OCI-LY1 (cell line): ENCODE data around the gene GNAT3.

Experiments
- H2AFZ ChIP-seq: fragments of 200-600 bp; sonication (generic), shearing (Covaris generic); 2 replicates; pipeline ENCODE4 v1.6.0; 2014; ENCODE audit warnings: antibody characterized with exemption, mild to moderate bottlenecking, low read length
- H3F3A ChIP-seq: fragments of 200-600 bp; sonication (generic), shearing (Covaris generic); 2 replicates; pipeline ENCODE4 v1.6.0; 2014; ENCODE audit warnings: mild to moderate bottlenecking, antibody characterized with exemption, low read length, moderate library complexity; ENCODE audit not compliant: insufficient read depth
- H3K27ac ChIP-seq: fragments of 200-600 bp; sonication (generic); 2 replicates; pipeline ENCODE4 v1.5.1; 2014; ENCODE audit warnings: low read length, mixed run types, mild to moderate bottlenecking, low read depth; ENCODE audit not compliant: poor library complexity, severe bottlenecking
- H3K27me3 ChIP-seq: fragments of 200-600 bp; sonication (generic); 2 replicates; pipeline ENCODE4 v1.6.0; 2014; ENCODE audit warnings: antibody characterized with exemption, mild to moderate bottlenecking, low read length, moderate library complexity; ENCODE audit not compliant: insufficient read depth
- H3K36me3 ChIP-seq: fragments of 200-600 bp; sonication (generic); 2 replicates; pipeline ENCODE4 v1.6.1; 2014; ENCODE audit warnings: mild to moderate bottlenecking, antibody characterized with exemption, low read length, moderate library complexity, mixed read lengths; ENCODE audit not compliant: insufficient read depth
- H3K4me1 ChIP-seq: fragments of 200-600 bp; sonication (generic); 2 replicates; pipeline ENCODE4 v1.5.1; 2014; ENCODE audit warnings: mild to moderate bottlenecking, low read length, moderate library complexity; ENCODE audit not compliant: insufficient read depth, severe bottlenecking
- H3K4me2 ChIP-seq: fragments of 200-600 bp; sonication (generic), shearing (Covaris generic); 2 replicates; pipeline ENCODE4 v1.6.1; 2014; ENCODE audit warnings: low read length
- H3K4me3 ChIP-seq: fragments of 200-600 bp; sonication (generic); 2 replicates; pipeline ENCODE4 v1.5.1; 2014; ENCODE audit warnings: low read length, low read depth, mild to moderate bottlenecking, mixed read lengths; ENCODE audit not compliant: poor library complexity, severe bottlenecking
- H3K79me2 ChIP-seq: fragments of 200-600 bp; shearing (Covaris generic); 2 replicates; pipeline ENCODE4 v1.6.1; 2016; ENCODE audit warnings: mixed run types, low read length, mixed read lengths; ENCODE audit not compliant: insufficient read depth
- H3K9ac ChIP-seq: fragments of 200-600 bp; sonication (generic), shearing (Covaris generic); 2 replicates; pipeline ENCODE4 v1.6.1; 2014; ENCODE audit warnings: mild to moderate bottlenecking, low read length, mixed read lengths
- H3K9me2 ChIP-seq: fragments of 200-600 bp; sonication (generic), shearing (Covaris generic); 2 replicates; pipeline ENCODE4 v1.6.1; 2014; ENCODE audit warnings: low read depth, mild to moderate bottlenecking, low read length, mixed read lengths
- H3K9me3 ChIP-seq: fragments of 200-600 bp; shearing (Covaris generic); 2 replicates; pipeline ENCODE4 v1.6.1; 2014; ENCODE audit warnings: low read length, mixed read lengths
- H4K20me1 ChIP-seq: fragments of 200-600 bp; sonication (generic), shearing (Covaris generic); 2 replicates; pipeline ENCODE4 v1.6.0; 2016; ENCODE audit warnings: mild to moderate bottlenecking, low read length; ENCODE audit not compliant: insufficient read depth
- CTCF ChIP-seq: fragments of 200-600 bp; sonication (generic), shearing (Covaris generic); IDR thresholded peaks from 2 replicates; pipeline ENCODE4 v1.5.1; 2017; ENCODE audit warnings: mild to moderate bottlenecking, antibody characterized with exemption, low read length, moderate library complexity, mixed read lengths
- EZH2 ChIP-seq: fragments of 200-600 bp; sonication (generic), shearing (Covaris generic); IDR thresholded peaks from 2 replicates; pipeline ENCODE4 v1.8.0; 2017; ENCODE audit warnings: borderline replicate concordance, mixed run types, mild to moderate bottlenecking, antibody characterized with exemption, low read length, moderate library complexity, mixed read lengths

Gene GNAT3

DNA sequence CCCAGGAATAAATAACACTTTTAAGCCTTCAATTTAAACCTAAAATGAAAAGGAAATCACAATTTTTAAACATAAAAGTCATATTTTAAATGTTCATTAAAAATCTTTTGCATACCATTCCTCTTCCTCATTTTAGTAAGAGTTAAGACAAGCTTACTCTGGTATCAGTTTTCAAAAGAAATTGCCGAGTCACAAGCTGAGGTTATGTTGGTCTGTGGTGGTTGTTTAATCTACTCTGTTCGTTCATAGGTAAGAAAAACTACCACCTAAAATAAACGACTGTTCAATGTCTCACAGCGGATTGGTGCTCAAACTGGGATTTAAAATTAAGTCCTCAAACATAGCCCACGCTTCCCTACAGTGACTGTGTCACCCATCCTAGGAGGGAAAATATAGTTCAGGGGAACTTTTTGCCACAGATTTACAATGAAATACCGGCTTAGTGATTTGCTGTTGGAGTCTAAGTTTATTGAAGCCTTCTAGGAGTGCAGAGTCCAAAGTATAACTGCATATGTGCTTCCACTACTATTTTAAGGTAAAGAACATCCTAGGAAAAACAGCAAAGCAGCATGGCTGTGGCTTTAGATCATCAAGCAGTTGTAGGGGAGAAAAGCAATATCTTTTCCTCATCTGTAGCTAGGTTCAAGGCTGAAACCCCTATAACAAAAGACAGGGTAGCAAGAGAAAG is 61.1 kb downstream of the GNAT3 start:
- Histone ChIP-seq H3F3A (no peaks in the 10 kb centered on the region), H3K79me2 (no peaks in the 10 kb centered on the region), H3K9me2 (no peaks in the 10 kb centered on the region), H3K9me3 (no peaks in the 10 kb centered on the region), H3K36me3 (no peaks in the 10 kb centered on the region), H3K4me3 (no peak overlapping the region), H3K4me2 (no peak overlapping the region), H3K9ac (no peak overlapping the region), H2AFZ (no peak overlapping the region), H3K4me1 (no peaks in the 10 kb centered on the region), H3K27me3 (no peaks in the 10 kb centered on the region; the same call in 1 of the 2 replicates), H3K27ac (no peak overlapping the region), H4K20me1 (no peaks in the 10 kb centered on the region)
- TF ChIP-seq CTCF = no peak
- TF ChIP-seq EZH2 = no peak

GRCh38 chr7:80449836-80450235 is 62.0 kb downstream of the GNAT3 start:
- Histone ChIP-seq H3K79me2 (no peaks in the 10 kb centered on the region), H3K4me3 (no peak overlapping the region), H3K27ac (no peak overlapping the region)

DNA sequence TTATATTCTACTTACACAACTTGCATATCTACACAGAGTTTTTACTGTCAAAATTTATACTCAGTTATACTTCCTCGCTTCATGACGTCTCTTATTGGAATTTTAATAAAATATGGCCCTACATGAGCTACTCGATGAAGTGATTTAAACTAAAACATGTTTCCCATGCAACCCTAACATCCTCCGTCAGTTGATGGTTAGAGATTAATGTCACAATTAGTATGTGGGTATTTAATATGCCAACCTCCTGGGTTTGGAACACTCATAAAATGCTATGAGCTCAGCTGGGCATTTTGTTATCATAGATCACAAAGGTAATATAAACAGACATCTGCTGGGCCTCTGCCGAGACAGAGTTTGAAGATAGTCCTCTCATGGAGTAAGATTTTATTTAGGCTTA is 66.5 kb downstream of the GNAT3 start:
- Histone ChIP-seq H4K20me1 (no peaks in the 10 kb centered on the region), H3K36me3 (no peaks in the 10 kb centered on the region), H2AFZ (no peak overlapping the region), H3K9ac (no peak overlapping the region), H3K79me2 (no peaks in the 10 kb centered on the region), H3K4me1 (no peaks in the 10 kb centered on the region), H3K4me2 (no peak overlapping the region), H3K9me2 (no peaks in the 10 kb centered on the region), H3K9me3 (no peaks in the 10 kb centered on the region), H3K27ac (no peak overlapping the region), H3K4me3 (no peak overlapping the region), H3K27me3 (no peaks in the 10 kb centered on the region), H3F3A (no peaks in the 10 kb centered on the region)
- no peak for TF ChIP-seq EZH2
- TF ChIP-seq CTCF = no peak

More at GRCh38 chr7:80449836-80450235, 62.0 kb downstream of the GNAT3 start:
- H4K20me1 ChIP-seq = no peaks in the 10 kb centered on the region
- H3K4me1 ChIP-seq = no peaks in the 10 kb centered on the region
- no peaks in the 10 kb centered on the region for H3F3A ChIP-seq
- H3K27me3 ChIP-seq = no peaks in the 10 kb centered on the region; the same call in 1 of the 2 replicates
- no peak overlapping the region for H3K4me2 ChIP-seq
- no peaks in the 10 kb centered on the region for H3K9me2 ChIP-seq
- H3K9me3 ChIP-seq = no peaks in the 10 kb centered on the region
- H3K9ac ChIP-seq = no peak overlapping the region
- H2AFZ ChIP-seq = no peak overlapping the region
- H3K36me3 ChIP-seq = no peaks in the 10 kb centered on the region
- TF ChIP-seq EZH2 (no peak), CTCF (no peak)
